GM10248 (cell line): Measurements from ENCODE around the gene CCDC91.

Source experiments
- CTCF ChIA-PET: fragments of 300-600 bp; sonication (Branson Sonifier 250); formaldehyde crosslinking; extraction: SDS; loops from one replicate; lab custom pipeline; 2021; ENCODE audit warnings: antibody characterized with exemption; lab: Yijun Ruan, JAX
- POLR2A ChIA-PET: fragments of 350-650 bp; sonication (Branson Sonifier 250); formaldehyde crosslinking; extraction: SDS; loops from one replicate; lab custom pipeline; 2020; ENCODE audit warnings: antibody characterized with exemption; lab: Yijun Ruan, JAX
- DNase-seq: peaks from one replicate; pipeline ENCODE4 v3.0.0; 2012; ENCODE audit errors: extremely low spot score
- CTCF ChIP-seq: IDR thresholded peaks from 2 replicates; pipeline ENCODE4 v1.5.1; 2012; ENCODE audit warnings: mild to moderate bottlenecking, low read depth; ENCODE audit errors: extremely low read depth, missing control alignments, control extremely low read depth

The CCDC91 gene

GRCh38 chr12:28156804-28157203 is 33.5 kb upstream of the CCDC91 start:
- no peak for DNase-seq
- no peak for TF ChIP-seq CTCF
- ChIA-PET CTCF (interaction anchor here (1.2 kb wide), 1 partner anchor 9 kb away, joined by 3 read pairs; no protein-coding TSS in a partner anchor), POLR2A (no interaction called here)

- no peak for DNase-seq
- CTCF ChIA-PET: no interaction called here
These were observed 31.9 kb upstream of the CCDC91 start for GRCh38 chr12:28158353-28158752.

GRCh38 chr12:28159688-28160087 is 30.6 kb upstream of the CCDC91 start:
- DNase-seq: no peak
- ChIA-PET POLR2A (no interaction called here), CTCF (interaction anchor here (0.9 kb wide), 1 partner anchor 21 kb away, joined by 3 read pairs; no protein-coding TSS in a partner anchor)
- no peak for TF ChIP-seq CTCF

More at GRCh38 chr12:28158353-28158752, 31.9 kb upstream of the CCDC91 start:
- TF ChIP-seq CTCF: no peak
- POLR2A ChIA-PET: no interaction called here

- POLR2A ChIA-PET: no interaction called here
- TF ChIP-seq CTCF: no peak
- CTCF ChIA-PET: no interaction called here
- no peak for DNase-seq
These were observed 28.6 kb upstream of the CCDC91 start for GRCh38 chr12:28161697-28162096.

- CTCF ChIA-PET: no interaction called here
These were observed 27.6 kb upstream of the CCDC91 start for GRCh38 chr12:28162697-28163096.

GRCh38 chr12:28164644-28165275 is 25.5 kb upstream of the CCDC91 start:
- POLR2A ChIA-PET: interaction anchor here (0.6 kb wide), 1 partner anchor 387 kb away, joined by 3 read pairs; no protein-coding TSS in a partner anchor
- CTCF ChIA-PET: interaction anchor here (1.5 kb wide), 1 partner anchor 14 kb away, joined by 4 read pairs; no protein-coding TSS in a partner anchor
- no peak for TF ChIP-seq CTCF
- no peak for DNase-seq

More at GRCh38 chr12:28162697-28163096, 27.6 kb upstream of the CCDC91 start:
- TF ChIP-seq CTCF: no peak
- DNase-seq: no peak
- POLR2A ChIA-PET: no interaction called here
